Measurements from ENCODE around the gene OSMR. TPM values are rescaled to one million over a fixed set of nuclear protein-coding genes. Genes with fewer than 3 reads are reported as not detected.

OSMR gene
- total RNA-seq, 4 donors from 2014 or later: 33.2 to 69.7 (median 43.9) TPM

DNA sequence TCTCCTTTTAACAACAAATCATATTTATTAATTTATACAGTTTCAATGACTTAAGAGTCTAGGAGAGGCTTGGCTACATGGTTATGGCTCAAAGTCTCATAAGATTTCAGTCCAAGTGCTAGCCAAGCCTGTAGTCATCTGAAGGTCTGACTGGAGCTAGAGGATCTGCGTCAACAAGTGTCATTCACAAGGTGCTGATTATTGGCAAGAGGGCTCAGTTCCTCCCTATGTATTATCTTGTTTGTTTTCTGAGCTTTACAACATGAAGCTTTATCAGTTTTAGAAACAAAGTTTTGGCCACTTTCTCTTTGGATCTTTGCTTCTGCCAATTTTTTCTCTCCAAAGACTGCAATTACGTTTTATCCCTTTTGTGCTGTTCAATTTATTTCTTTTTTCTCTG, 133.7 kb downstream of the OSMR start:
- Histone ChIP-seq H3K36me3 (peaks cover 0 to 23% (median 10%) of the 10 kb centered on the region in 4 donors), H3K4me3 (no peak overlapping the region), H3K4me1 (no peaks in the 10 kb centered on the region), H3K9me3 (no peaks in the 10 kb centered on the region), H3K27me3 (no peaks in the 10 kb centered on the region), H3K27ac (replicated peaks in 1 of 4) (no peak overlapping the region)
- TF ChIP-seq, protein P1, sequence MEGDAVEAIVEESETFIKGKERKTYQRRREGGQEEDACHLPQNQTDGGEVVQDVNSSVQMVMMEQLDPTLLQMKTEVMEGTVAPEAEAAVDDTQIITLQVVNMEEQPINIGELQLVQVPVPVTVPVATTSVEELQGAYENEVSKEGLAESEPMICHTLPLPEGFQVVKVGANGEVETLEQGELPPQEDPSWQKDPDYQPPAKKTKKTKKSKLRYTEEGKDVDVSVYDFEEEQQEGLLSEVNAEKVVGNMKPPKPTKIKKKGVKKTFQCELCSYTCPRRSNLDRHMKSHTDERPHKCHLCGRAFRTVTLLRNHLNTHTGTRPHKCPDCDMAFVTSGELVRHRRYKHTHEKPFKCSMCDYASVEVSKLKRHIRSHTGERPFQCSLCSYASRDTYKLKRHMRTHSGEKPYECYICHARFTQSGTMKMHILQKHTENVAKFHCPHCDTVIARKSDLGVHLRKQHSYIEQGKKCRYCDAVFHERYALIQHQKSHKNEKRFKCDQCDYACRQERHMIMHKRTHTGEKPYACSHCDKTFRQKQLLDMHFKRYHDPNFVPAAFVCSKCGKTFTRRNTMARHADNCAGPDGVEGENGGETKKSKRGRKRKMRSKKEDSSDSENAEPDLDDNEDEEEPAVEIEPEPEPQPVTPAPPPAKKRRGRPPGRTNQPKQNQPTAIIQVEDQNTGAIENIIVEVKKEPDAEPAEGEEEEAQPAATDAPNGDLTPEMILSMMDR (IDR thresholded peaks at IDR 0.05): no peak
- TF ChIP-seq POLR2A (IDR thresholded peaks at IDR 0.05; ENCODE audit: low read depth) (no peak), EP300 (IDR thresholded peaks at IDR 0.05) (no peak), POLR2AphosphoS5 (IDR thresholded peaks at IDR 0.05) (no peak)
- 86% methylated on average over 2 of the region's 2 CpGs for WGBS
- no peak for DNase-seq (ENCODE audit: extremely low spot score)
- intact Hi-C loops (cut with DNase I): no loop called here

Other genes with a start within 250 kb of the OSMR start
- 10 to 100 TPM; 22.5 to 34.1 (median 26.1) TPM for gene RICTOR, start 228.4 kb downstream of the OSMR start, total RNA-seq